ENCODE measurements around the gene TTLL13. TPM values are rescaled to one million over a fixed set of nuclear protein-coding genes. Genes with fewer than 3 reads are reported as not detected.
"Not testable (repeated sequence)": the region's sequence is repeated elsewhere in the genome, so short reads cannot be mapped to it uniquely, and the experiment has no call there.

TTLL13 gene
- total RNA-seq, 2 donors from 2014 or later, result 0.35 to 1.2 TPM

DNA sequence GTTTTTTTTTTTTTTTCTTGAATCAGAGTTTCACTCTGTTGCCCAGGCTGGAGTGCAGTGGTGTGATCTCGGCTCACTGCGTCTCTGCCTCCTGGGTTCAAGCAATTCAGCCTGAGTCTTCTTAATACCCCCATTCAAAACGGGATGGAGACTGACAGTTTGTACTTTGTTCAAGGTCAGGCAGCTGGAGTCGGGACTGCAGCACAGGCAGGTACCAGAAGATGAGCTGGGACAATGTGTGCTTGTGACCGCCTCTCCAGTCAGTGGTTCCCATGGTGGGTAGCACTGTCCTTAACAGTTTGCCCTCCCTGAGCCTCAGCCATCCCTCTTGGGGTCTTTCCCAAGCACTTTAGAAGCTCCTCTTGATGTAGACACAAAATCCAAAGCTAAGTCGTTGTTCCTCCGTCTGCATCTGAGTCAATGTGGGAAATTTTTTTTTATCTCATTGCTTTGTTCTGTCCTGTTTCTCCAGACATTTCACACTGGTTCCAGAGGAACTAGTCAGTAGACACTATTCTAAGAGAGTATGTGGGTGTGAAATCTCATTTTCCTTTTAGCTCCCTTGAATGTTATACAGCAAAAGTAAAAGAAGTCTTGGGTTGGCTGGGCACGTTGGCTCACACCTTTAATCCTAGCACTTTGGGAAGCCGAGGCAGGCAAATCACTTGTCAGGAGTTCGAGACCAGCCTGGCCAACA lies 5.3 kb upstream of the TTLL13 start:
- no peak for DNase-seq
- TF ChIP-seq, protein P1, sequence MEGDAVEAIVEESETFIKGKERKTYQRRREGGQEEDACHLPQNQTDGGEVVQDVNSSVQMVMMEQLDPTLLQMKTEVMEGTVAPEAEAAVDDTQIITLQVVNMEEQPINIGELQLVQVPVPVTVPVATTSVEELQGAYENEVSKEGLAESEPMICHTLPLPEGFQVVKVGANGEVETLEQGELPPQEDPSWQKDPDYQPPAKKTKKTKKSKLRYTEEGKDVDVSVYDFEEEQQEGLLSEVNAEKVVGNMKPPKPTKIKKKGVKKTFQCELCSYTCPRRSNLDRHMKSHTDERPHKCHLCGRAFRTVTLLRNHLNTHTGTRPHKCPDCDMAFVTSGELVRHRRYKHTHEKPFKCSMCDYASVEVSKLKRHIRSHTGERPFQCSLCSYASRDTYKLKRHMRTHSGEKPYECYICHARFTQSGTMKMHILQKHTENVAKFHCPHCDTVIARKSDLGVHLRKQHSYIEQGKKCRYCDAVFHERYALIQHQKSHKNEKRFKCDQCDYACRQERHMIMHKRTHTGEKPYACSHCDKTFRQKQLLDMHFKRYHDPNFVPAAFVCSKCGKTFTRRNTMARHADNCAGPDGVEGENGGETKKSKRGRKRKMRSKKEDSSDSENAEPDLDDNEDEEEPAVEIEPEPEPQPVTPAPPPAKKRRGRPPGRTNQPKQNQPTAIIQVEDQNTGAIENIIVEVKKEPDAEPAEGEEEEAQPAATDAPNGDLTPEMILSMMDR (IDR thresholded peaks at IDR 0.05), result no peak
- H3K36me3 ChIP-seq, result no peaks in the 10 kb centered on the region
- H3K4me1 ChIP-seq, result no peaks in the 10 kb centered on the region
- H3K9me3 ChIP-seq, result no peaks in the 10 kb centered on the region
- no peak overlapping the region for H3K4me3 ChIP-seq
- no peak overlapping the region for H3K9ac ChIP-seq (ENCODE audit: low read depth in 2 of 2, low read length in 2 of 2)
- no peak overlapping the region for H3K27ac ChIP-seq
- intact Hi-C loops (cut with DNase I), result no loop called here
- H3K27me3 ChIP-seq, result no peaks in the 10 kb centered on the region

DNA sequence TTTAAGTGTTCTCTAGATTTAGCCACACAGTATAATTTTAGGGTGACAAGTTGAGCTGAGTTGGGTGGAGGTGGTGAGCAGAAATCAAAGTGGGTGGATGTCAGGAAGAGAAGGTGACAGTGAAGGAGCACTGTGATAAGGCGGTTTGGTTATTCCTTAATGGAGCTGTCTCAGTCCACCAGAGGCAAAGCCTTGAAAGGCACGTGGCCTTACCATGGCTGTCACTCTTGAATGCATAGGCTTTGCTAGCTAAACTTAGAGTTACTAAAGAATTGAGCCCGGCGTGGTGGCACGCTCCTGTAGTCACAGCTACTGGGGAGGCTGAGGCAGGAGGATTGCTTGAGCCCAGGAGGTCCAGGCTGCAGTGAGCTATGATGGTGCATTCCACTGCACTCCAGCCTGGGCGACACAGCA lies 560 bp upstream of the TTLL13 start:
- H3K9ac ChIP-seq (ENCODE audit: low read depth in 2 of 2, low read length in 2 of 2), result peak overlapping the region; percentile 14 to 20
- TF ChIP-seq, protein P1 (IDR thresholded peaks at IDR 0.05), result no peak
- H3K27ac ChIP-seq, result no peak overlapping the region

DNA sequence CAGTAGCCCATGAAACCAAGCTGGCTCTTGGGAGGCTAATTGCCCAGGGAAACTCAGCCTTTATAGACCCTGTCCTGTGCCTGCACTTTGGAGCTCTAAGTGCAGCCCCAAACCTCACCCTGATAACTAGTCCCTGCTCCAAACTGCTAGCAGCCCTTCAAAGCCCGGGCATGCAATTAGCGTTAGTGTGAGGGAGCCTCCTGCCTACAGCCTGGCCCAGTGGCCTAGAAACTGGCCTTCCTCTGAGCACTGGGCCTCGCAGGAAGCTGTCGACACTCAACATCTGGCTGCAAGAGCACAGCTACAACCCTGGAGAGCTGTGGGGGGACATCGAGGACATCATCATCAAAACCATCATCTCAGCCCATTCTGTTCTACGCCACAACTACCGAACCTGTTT lies 8.4 kb downstream of the TTLL13 start:
- intact Hi-C loops (cut with DNase I), result no loop called here
- no peak overlapping the region for H3K9ac ChIP-seq (ENCODE audit: low read depth in 2 of 2, low read length in 2 of 2)
- TF ChIP-seq, protein P1 (IDR thresholded peaks at IDR 0.05), result no peak
- H3K36me3 ChIP-seq, result no peaks in the 10 kb centered on the region
- DNase-seq, result no peak
- no peak overlapping the region for H3K27ac ChIP-seq
- H3K9me3 ChIP-seq, result no peaks in the 10 kb centered on the region
- H3K4me1 ChIP-seq, result no peaks in the 10 kb centered on the region
- H3K27me3 ChIP-seq, result no peaks in the 10 kb centered on the region
- no peak overlapping the region for H3K4me3 ChIP-seq

More for the DNA sequence above, 560 bp upstream of the TTLL13 start:
- no peaks in the 10 kb centered on the region for H3K9me3 ChIP-seq
- no peak for DNase-seq
- intact Hi-C loops (cut with DNase I), result no loop called here
- H3K4me1 ChIP-seq, result no peaks in the 10 kb centered on the region
- H3K36me3 ChIP-seq, result no peaks in the 10 kb centered on the region
- H3K4me3 ChIP-seq, result peak overlapping the region; percentile 57
- no peaks in the 10 kb centered on the region for H3K27me3 ChIP-seq

DNA sequence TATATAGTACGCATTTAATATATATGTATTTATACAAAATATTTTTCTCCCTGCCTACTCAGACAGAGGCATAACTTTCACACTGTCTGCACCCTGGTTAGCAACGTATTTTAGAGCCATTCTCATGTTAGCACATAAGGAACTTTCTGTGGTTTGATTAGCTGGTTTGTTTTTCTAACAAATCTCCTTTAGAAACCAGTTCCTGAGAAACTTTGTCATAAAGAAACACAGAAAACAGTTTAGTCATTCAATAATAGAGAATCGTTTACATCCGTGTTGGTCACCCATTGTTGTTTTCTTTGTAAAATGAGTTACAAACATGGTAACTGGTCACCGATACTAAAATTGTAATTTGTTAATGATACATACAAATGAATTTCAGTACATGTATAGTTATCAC lies 10.2 kb downstream of the TTLL13 start:
- TF ChIP-seq, protein P1 (IDR thresholded peaks at IDR 0.05), result no peak

DNA sequence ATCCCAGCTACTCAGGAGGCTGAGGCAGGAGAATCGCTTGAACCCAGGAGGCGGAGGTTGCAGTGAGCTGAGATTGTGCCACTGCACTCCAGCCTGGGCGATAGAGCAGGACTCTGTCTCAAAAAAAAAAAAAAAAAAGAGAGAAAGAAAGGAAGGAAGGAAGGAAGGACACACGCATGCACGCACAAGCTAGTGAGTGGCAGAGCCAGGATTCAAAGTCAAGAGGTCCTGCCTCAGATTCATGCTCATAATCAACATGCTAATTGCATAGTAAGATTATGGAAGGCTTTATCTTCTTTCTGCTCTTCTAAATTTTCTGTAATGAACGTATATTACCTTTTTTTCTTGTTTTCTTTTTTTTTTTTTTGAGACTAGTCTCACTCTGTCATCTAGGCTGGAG lies 11.4 kb downstream of the TTLL13 start:
- H3K27ac ChIP-seq; H3K4me3 ChIP-seq; DNase-seq; H3K9me3 ChIP-seq; H3K36me3 ChIP-seq; H3K9ac ChIP-seq (ENCODE audit: low read depth in 2 of 2, low read length in 2 of 2); H3K4me1 ChIP-seq; intact Hi-C loops (cut with DNase I); H3K27me3 ChIP-seq: not testable (repeated sequence)

More for the DNA sequence above, 10.2 kb downstream of the TTLL13 start:
- Histone ChIP-seq H3K4me1 (peaks cover 1% of the 10 kb centered on the region), H3K4me3 (no peak overlapping the region), H3K9me3 (no peaks in the 10 kb centered on the region), H3K36me3 (no peaks in the 10 kb centered on the region), H3K9ac (ENCODE audit: low read depth in 2 of 2, low read length in 2 of 2) (no peak overlapping the region), H3K27ac (no peak overlapping the region), H3K27me3 (no peaks in the 10 kb centered on the region)
- intact Hi-C loops (cut with DNase I), result no loop called here
- DNase-seq, result no peak

DNA sequence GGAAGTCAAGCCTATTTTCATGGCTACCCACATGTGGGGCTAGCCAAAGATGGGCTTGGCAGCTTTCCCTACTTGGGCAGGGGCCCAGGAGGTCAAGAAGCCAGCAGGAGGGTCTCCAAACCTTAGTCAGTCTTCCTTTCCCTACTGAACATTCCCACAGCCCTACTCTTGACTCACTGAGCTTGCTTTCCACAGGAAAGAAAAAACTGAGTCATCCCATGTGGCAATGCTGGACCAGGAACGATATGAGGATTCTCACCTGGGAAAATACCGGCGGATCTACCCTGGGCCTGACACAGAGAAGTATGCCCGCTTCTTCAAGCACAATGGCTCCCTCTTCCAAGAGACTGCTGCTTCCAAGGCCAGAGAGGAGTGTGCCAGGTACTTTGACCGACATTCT lies 12.5 kb downstream of the TTLL13 start:
- H3K9me3 ChIP-seq, result no peaks in the 10 kb centered on the region
- peak overlapping the region; percentile 30 for H3K27ac ChIP-seq
- peak overlapping the region in 1 of 2 donors; percentile 24 for H3K9ac ChIP-seq (ENCODE audit: low read depth in 2 of 2, low read length in 2 of 2)
- intact Hi-C loops (cut with DNase I), result no loop called here
- no peaks in the 10 kb centered on the region for H3K36me3 ChIP-seq
- TF ChIP-seq, protein P1 (IDR thresholded peaks at IDR 0.05), result no peak
- no peaks in the 10 kb centered on the region for H3K27me3 ChIP-seq
- peak; percentile 32 for DNase-seq
- no peak overlapping the region for H3K4me3 ChIP-seq
- H3K4me1 ChIP-seq, result peaks cover 5% of the 10 kb centered on the region
